ENCODE results near the gene SEC24B.
"Not testable (repeated sequence)": the region's sequence is repeated elsewhere in the genome, so short reads cannot be mapped to it uniquely, and the experiment has no call there.

SEC24B gene

DNA sequence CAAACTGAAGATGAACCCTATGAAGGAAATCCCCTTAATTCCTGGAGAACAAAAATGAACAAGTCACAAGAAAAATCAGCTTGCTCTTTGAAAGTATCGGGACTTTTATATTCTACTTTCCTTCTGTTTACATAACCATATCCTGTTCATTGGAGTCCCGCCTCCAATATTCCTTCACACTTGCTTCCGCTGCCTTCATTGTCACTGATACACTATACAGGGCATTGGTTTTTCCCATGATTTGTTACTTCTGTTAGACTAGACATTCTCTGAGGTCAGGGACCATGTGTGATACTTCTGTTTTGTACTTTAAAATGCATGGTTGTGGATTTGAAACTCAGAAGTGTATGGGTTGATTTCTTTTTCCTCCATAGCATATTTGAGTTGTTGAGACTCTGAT, 145.2 kb downstream of the SEC24B start:
- no peak for DNase-seq (ENCODE audit: low read depth, low spot score)

DNA sequence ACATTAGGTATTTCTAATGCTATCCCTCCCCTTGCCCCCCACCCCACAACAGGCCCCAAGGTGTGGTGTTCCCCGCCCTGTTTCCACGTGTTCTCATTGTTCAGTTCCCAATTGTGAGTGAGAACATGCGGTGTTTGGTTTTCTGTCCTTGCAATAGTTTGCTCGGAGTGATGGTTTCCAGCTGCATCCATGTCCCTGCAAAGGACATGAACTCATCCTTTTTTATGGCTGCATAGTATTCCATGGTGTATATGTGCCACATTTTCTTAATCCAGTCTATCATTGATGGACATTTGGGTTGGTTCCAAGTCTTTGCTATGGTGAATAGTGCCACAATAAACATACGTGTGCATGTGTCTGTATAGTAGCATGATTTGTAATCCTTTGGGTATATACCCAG, 146.4 kb downstream of the SEC24B start:
- not testable (repeated sequence) for DNase-seq (ENCODE audit: low read depth, low spot score)

DNA sequence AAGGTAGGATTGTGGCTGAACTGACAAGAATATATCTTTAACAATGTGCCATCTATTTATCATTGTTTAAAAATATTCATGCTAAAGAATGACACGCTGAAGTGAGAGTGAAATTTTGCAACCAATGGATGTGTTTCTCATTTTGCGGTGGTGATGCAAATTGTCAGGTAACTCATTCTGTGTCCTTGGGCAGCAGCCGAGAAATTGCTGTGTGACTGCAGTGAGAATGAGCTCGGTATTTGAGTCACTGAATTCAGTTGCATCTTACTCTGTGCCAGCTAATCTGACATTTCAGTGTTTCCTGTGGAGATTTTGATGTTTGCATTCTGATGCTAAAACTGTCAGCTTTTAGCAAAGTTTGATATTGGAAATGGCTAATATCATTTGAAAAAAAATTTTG, 154.6 kb downstream of the SEC24B start:
- no peak for DNase-seq (ENCODE audit: low read depth, low spot score)

DNA sequence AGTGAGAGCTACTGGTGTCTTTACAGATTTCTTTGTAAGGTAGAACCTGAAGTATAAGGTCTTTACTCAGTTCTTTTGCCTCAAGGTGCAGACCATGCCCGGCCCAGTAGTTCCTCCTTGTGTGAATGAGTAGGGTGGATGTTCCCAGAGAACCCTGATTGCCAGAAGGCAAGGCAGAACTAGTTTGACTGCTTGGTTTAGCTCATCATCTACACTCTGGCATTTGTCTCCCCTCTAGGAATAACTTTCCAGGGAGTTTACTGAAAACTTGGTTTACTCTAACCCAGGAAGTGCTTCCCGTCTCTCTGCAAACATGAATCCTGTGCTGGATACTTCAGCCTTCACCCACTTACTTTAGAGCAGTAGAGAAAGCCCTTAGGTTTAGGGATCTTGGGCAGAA, 155.5 kb downstream of the SEC24B start:
- no peak for DNase-seq (ENCODE audit: low read depth, low spot score)

DNA sequence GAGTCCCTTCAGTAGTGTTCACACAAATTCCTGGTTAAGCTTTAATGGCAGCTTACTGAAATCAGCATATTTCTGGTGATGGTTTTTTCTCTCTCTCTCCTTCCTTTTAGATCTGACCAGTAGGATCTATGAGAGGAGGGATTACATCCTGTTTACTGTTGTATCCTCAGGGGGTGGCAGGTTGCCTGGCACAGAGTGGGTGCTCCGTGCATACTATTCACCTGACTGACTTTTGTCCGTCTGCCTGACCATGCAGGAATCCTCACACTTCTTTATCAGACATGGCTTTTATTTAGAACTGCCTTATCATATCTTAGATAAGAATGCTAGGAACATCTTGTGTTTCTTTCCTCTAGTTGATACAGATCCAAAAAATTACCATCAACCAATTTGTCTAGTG, 156.0 kb downstream of the SEC24B start:
- no peak for DNase-seq (ENCODE audit: low read depth, low spot score)
